Endothelial cell of umbilical vein (primary cell): Measurements from ENCODE around the gene CELF1.
A peak's percentile ranks its signal among the peaks of the same experiment; 100 is the strongest.

Experiments used
- EZH2 ChIP-seq: IDR thresholded peaks from 2 replicates; pipeline ENCODE4 v1.6.1; 2012; ENCODE audit warnings: borderline replicate concordance, low read depth, mild to moderate bottlenecking, moderate library complexity, low read length, inconsistent platforms; ENCODE audit not compliant: severe bottlenecking
- GATA2 ChIP-seq: IDR thresholded peaks from 2 replicates; pipeline ENCODE4 v1.7.0; 2011; ENCODE audit warnings: low read depth, mild to moderate bottlenecking, moderate library complexity, mixed read lengths, low read length; ENCODE audit not compliant: insufficient read length, insufficient read depth
- MYC ChIP-seq: IDR thresholded peaks from one replicate; pipeline ENCODE4 v1.6.1; 2011; ENCODE audit warnings: mild to moderate bottlenecking, low read depth, low read length
- POLR2A ChIP-seq: IDR thresholded peaks from 2 replicates; pipeline ENCODE4 v1.6.1; 2012; ENCODE audit warnings: low read depth, mild to moderate bottlenecking, control low read depth, low read length
- POLR2AphosphoS5 ChIP-seq: IDR thresholded peaks from 2 replicates; pipeline ENCODE4 v1.6.1; 2012; ENCODE audit warnings: low read depth, mild to moderate bottlenecking, control low read depth, low read length, moderate library complexity; ENCODE audit not compliant: insufficient read depth
- TF ChIP-seq, protein P1 (sequence below), 2 donors: IDR thresholded peaks; 1 replicate in 1 of 2; 2 replicates in 1 of 2; pipeline ENCODE4 v1.5.1; 2011; ENCODE audit warnings: low read length in 2 of 2, mild to moderate bottlenecking in 2 of 2, moderate library complexity in 2 of 2, control low read depth in 1 of 2, inconsistent platforms in 1 of 2, low read depth in 1 of 2; ENCODE audit not compliant: insufficient read depth in 1 of 2; ENCODE audit errors: extremely low read depth in 1 of 2
- TF ChIP-seq, protein P2 (sequence below): IDR thresholded peaks from 2 replicates; pipeline ENCODE4 v1.6.1; 2011; ENCODE audit not compliant: insufficient read depth, insufficient read length

DNA sequence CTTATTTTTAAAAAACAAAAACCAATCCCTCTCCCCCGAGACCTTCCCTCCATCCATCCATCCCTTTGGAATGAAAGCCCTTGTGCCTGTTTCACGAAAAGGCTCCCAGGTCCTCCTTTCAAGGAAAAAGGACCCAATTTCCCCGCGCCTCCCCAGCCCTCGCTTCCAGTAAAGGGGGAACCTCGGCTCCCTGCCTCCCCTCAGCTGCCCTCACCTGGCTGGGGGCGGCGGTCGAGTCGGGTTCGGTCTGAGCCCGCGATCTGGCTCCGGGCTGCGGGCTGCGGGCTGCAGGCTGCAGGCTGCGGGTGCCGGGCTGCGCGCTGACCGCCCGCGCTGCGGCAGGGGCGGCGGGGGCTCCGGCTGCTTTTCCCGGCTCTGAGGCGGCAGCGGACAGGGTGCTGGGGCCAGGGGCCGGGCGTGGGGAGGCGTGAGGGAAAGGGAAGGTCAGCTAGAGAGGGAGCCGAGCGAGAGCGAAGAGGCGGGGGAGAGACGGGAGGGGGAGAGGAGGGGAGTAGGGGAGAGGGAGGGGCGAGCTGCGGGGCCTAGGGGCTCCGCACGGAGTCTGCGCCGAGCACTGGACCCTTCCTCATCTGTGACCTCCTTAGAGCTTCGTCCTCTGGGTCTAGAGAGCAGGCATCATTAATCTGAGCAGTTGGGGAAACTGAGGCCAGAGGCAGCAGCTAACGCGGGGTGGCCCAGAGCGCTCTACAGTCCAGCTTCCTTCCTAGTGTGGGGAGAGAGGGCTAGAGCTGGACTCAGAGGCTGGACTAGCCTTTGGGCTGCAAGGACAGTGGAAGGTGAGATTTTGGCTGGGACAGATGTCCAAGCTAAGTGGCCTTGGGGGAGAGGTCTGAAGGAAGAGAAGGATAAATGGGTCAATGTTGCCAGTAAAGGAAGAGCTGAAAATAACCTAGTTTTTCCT is 41.3 kb upstream of the CELF1 start, which contains the start of gene C1QTNF4:
- TF ChIP-seq MYC (no peak), POLR2A (no peak), EZH2 (peak; percentile 92), POLR2AphosphoS5 (no peak), GATA2 (no peak)
- TF ChIP-seq, protein P1, sequence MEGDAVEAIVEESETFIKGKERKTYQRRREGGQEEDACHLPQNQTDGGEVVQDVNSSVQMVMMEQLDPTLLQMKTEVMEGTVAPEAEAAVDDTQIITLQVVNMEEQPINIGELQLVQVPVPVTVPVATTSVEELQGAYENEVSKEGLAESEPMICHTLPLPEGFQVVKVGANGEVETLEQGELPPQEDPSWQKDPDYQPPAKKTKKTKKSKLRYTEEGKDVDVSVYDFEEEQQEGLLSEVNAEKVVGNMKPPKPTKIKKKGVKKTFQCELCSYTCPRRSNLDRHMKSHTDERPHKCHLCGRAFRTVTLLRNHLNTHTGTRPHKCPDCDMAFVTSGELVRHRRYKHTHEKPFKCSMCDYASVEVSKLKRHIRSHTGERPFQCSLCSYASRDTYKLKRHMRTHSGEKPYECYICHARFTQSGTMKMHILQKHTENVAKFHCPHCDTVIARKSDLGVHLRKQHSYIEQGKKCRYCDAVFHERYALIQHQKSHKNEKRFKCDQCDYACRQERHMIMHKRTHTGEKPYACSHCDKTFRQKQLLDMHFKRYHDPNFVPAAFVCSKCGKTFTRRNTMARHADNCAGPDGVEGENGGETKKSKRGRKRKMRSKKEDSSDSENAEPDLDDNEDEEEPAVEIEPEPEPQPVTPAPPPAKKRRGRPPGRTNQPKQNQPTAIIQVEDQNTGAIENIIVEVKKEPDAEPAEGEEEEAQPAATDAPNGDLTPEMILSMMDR (IDR thresholded peaks at IDR 0.05; ENCODE audit: extremely low read depth in 1 of 2, insufficient read depth in 1 of 2, low read depth in 1 of 2, low read length in 2 of 2), result no peak
- TF ChIP-seq, protein P2, sequence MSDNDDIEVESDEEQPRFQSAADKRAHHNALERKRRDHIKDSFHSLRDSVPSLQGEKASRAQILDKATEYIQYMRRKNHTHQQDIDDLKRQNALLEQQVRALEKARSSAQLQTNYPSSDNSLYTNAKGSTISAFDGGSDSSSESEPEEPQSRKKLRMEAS, result no peak
